GM21515 (cell line): ENCODE results near the gene PIMREG.

Experiments used
- ATAC-seq: cut with Tn5 transposase; IDR thresholded peaks from one replicate; pipeline ENCODE4 v1.9.1; 2021; ENCODE audit not compliant: unreplicated experiment

PIMREG gene

DNA sequence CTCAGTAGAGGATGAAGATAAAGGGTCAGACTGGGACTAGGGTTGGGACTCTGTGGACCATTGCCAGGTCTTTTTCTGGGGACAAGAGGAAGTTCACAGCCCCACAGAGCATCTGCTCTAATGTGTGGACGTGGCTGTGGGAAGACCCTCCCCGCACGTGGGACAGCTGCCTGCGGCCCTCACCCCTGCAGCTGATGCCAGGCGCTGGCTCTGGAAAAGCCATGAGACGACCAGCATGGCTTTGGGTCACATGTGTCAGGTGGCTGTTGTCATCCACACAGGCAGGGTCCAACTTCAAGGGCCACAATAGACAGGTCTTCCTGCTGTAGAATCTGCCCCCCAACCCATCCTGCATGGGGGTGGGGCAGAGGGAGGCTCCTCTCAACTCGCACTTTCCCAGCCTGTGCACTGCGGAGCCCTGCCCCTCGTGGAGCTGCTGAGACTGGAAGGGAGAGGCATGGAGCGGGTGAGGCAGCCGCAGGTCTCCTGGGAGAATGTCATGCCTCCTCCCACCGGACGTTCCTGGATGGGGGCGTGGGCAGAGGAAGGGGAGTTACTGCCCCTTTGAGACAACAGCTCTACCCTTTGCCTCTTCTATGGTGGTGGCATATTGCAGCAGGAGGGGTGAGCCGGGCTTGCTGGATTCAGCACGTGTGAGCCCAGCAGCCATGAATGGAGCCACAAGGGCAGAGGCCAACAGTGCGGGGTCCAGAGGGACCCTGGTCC is 53.4 kb downstream of the PIMREG start:
- ATAC-seq = no peak

DNA sequence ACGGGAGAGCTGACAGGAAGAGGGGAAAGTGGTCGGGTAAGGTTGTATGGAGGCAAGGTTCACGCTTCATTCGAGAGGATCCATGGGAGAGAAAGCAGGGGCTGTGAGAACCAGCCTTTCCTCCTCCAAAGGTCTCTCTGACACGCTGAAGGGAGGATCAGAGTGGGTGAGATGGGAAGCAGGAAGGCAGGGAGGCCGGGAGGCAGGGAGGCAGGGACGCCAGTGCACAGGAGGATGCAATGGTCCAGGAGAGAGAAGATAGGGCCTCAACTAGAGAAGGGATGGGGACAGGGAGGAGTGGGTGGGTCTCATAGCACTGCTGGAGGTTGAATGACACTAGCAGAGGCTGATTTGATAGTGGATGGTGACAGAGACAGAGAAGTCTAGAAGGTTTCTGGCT is 54.1 kb downstream of the PIMREG start:
- ATAC-seq = no peak

DNA sequence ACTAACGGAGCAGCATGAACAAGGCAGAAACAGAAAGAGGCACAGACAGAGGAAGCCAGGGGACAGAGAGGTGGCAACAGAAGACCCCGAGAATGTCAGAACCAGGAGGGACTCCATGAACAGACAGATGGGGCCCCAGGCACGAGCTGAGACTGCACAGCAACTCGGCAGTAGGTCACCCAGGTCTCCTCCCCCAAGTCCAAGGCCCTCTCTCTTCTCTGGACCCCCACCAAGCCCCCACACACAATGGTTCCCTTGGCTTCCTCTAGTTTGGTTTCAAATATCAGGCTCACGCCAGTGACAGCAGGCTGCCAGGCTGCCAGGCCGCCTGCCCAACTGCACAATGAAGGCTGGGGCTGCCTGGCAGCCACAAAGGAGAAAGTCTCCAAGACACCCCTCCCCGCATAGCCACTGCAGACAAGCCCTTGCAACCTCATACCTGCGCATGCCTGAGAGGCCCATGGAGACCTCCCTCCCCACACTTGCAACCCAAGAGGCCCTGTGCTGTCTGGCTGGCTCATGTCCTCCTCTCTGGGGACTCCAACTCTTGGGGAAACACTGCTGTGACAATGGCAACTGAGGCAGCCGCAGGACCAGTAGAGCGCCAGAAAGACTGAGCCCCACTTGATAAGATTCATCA is 54.8 kb downstream of the PIMREG start:
- no peak for ATAC-seq
